DND-41 (cell line): Measurements from ENCODE around the gene MITF.

Experiments used
- ATAC-seq: fragments of 200-7000 bp; cut with Tn5 transposase; 3 replicates; pipeline ENCODE4 v1.9.1; 2021; ENCODE audit warnings: low read depth; ENCODE audit not compliant: insufficient read depth
- DNase-seq: peaks from one replicate; pipeline ENCODE4 v3.0.0-alpha.2; 2020
- H2AFZ ChIP-seq: 2 replicates; pipeline ENCODE4 v1.6.0; 2012; ENCODE audit warnings: low read depth, low read length
- H3K27ac ChIP-seq: 2 replicates; pipeline ENCODE4 v1.5.1; 2012; ENCODE audit warnings: low read length, inconsistent platforms
- H3K27me3 ChIP-seq: fragments of 200-600 bp; sonication (generic); 2 replicates; pipeline ENCODE4 v1.6.0; 2012; ENCODE audit warnings: low read length, mild to moderate bottlenecking, inconsistent platforms; ENCODE audit not compliant: insufficient read depth, poor library complexity
- H3K36me3 ChIP-seq: 2 replicates; pipeline ENCODE4 v1.5.1; 2012; ENCODE audit warnings: low read length, inconsistent platforms; ENCODE audit not compliant: insufficient read depth
- H3K4me1 ChIP-seq: 2 replicates; pipeline ENCODE4 v1.5.1; 2012; ENCODE audit warnings: mild to moderate bottlenecking, low read length; ENCODE audit not compliant: insufficient read depth
- H3K4me2 ChIP-seq: 2 replicates; pipeline ENCODE4 v1.6.0; 2012; ENCODE audit warnings: mild to moderate bottlenecking, moderate library complexity, low read length, inconsistent platforms; ENCODE audit not compliant: insufficient read depth
- H3K4me3 ChIP-seq, 2 experiments: fragments of 200-600 bp in 1 of 2; shearing (Covaris generic) in 1 of 2; 2 replicates each; pipeline ENCODE4 v1.5.1; 2012 to 2016; ENCODE audit warnings: inconsistent platforms in 2 of 2, low read length in 2 of 2, mild to moderate bottlenecking in 2 of 2, low read depth in 1 of 2, moderate library complexity in 1 of 2
- H3K79me2 ChIP-seq: 2 replicates; pipeline ENCODE4 v1.6.0; 2012; ENCODE audit warnings: low read length, inconsistent platforms; ENCODE audit not compliant: insufficient read depth
- H3K9ac ChIP-seq: 2 replicates; pipeline ENCODE4 v1.6.0; 2012; ENCODE audit warnings: low read depth, mild to moderate bottlenecking, inconsistent platforms, low read length, moderate library complexity
- H3K9me3 ChIP-seq: 2 replicates; pipeline ENCODE4 v1.5.1; 2012; ENCODE audit warnings: low read length, moderate library complexity, mild to moderate bottlenecking, inconsistent platforms; ENCODE audit not compliant: insufficient read depth, severe bottlenecking
- H4K20me1 ChIP-seq: 2 replicates; pipeline ENCODE4 v1.6.0; 2012; ENCODE audit warnings: low read length; ENCODE audit not compliant: insufficient read depth
- EZH2 ChIP-seq: IDR thresholded peaks from 3 replicates; pipeline ENCODE4 v1.6.1; 2012; ENCODE audit warnings: borderline replicate concordance, low read depth, mild to moderate bottlenecking, moderate library complexity, low read length, inconsistent platforms; ENCODE audit not compliant: severe bottlenecking
- TF ChIP-seq, protein P1 (sequence below): IDR thresholded peaks from 2 replicates; pipeline ENCODE4 v1.5.1; 2012; ENCODE audit warnings: borderline replicate concordance, low read length, moderate library complexity, mild to moderate bottlenecking; ENCODE audit not compliant: poor library complexity, severe bottlenecking; ENCODE audit errors: extremely low read depth

The MITF gene

DNA sequence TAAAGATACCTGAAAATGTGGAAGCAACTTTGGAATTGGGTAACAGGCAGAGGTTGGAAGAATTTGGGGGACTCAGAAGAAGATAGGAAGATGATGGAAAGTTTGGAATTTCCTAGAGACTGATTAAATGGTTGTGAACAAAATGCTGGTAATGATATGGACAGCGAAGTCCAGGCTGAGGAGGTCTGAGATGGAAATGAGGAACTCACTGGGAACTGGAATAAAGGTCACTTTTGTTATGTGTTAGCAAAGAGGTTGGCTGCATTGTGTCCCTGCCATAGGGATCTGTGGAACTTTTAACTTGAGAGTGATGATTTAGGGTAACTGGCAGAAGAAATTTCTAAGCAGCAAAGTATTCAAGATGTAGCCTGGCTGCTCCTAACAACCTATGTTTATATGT lies 13.0 kb downstream of the MITF start:
- Histone ChIP-seq H3K4me2 (no peak overlapping the region), H3K27me3 (no peaks in the 10 kb centered on the region)

GRCh38 chr3:69753179-69753775 lies 14.0 kb downstream of the MITF start:
- H2AFZ ChIP-seq = no peak overlapping the region
- H3K27ac ChIP-seq = no peak overlapping the region
- H3K79me2 ChIP-seq = no peaks in the 10 kb centered on the region
- H3K27me3 ChIP-seq = no peaks in the 10 kb centered on the region
- ATAC-seq (no peak), DNase-seq (no peak)
- no peaks in the 10 kb centered on the region for H3K4me1 ChIP-seq
- no peak overlapping the region for H3K9ac ChIP-seq
- no peaks in the 10 kb centered on the region for H4K20me1 ChIP-seq
- TF ChIP-seq EZH2 = no peak
- TF ChIP-seq, protein P1, sequence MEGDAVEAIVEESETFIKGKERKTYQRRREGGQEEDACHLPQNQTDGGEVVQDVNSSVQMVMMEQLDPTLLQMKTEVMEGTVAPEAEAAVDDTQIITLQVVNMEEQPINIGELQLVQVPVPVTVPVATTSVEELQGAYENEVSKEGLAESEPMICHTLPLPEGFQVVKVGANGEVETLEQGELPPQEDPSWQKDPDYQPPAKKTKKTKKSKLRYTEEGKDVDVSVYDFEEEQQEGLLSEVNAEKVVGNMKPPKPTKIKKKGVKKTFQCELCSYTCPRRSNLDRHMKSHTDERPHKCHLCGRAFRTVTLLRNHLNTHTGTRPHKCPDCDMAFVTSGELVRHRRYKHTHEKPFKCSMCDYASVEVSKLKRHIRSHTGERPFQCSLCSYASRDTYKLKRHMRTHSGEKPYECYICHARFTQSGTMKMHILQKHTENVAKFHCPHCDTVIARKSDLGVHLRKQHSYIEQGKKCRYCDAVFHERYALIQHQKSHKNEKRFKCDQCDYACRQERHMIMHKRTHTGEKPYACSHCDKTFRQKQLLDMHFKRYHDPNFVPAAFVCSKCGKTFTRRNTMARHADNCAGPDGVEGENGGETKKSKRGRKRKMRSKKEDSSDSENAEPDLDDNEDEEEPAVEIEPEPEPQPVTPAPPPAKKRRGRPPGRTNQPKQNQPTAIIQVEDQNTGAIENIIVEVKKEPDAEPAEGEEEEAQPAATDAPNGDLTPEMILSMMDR = no peak
- no peak overlapping the region for H3K4me3 ChIP-seq
- H3K36me3 ChIP-seq = no peaks in the 10 kb centered on the region
- no peak overlapping the region for H3K4me2 ChIP-seq
- no peaks in the 10 kb centered on the region for H3K9me3 ChIP-seq

More for the DNA sequence above, 13.0 kb downstream of the MITF start:
- DNase-seq (no peak), ATAC-seq (no peak)
- Histone ChIP-seq H3K36me3 (no peaks in the 10 kb centered on the region), H2AFZ (no peak overlapping the region), H3K9me3 (no peaks in the 10 kb centered on the region), H3K9ac (no peak overlapping the region), H3K4me1 (no peaks in the 10 kb centered on the region), H4K20me1 (no peaks in the 10 kb centered on the region), H3K79me2 (no peaks in the 10 kb centered on the region), H3K4me3 (no peak overlapping the region), H3K27ac (no peak overlapping the region)
- TF ChIP-seq, protein P1 = no peak
- TF ChIP-seq EZH2 = no peak

GRCh38 chr3:69755795-69756194 lies 16.5 kb downstream of the MITF start:
- Histone ChIP-seq H3K27me3 (no peaks in the 10 kb centered on the region), H3K27ac (no peak overlapping the region), H3K4me1 (no peaks in the 10 kb centered on the region), H3K4me2 (no peak overlapping the region), H3K4me3 (no peak overlapping the region), H3K9ac (no peak overlapping the region), H2AFZ (no peak overlapping the region), H3K9me3 (no peaks in the 10 kb centered on the region), H3K79me2 (no peaks in the 10 kb centered on the region), H3K36me3 (no peaks in the 10 kb centered on the region), H4K20me1 (no peaks in the 10 kb centered on the region)
- no peak for ATAC-seq
- no peak for DNase-seq
- TF ChIP-seq, protein P1 = no peak
- TF ChIP-seq EZH2 = no peak
